HepG2 (cell line): ENCODE results near the gene KLK14. TPM values are rescaled to one million over a fixed set of nuclear protein-coding genes. Genes with fewer than 3 reads are reported as not detected.

Experiments
- ATAC-seq: fragments of 200-7000 bp; cut with Tn5 transposase; 3 replicates; pipeline ENCODE4 v1.9.1; 2020; ENCODE audit warnings: mild to moderate bottlenecking, moderate library complexity
- BruUV-seq: library from RNA; stranded (reverse); fragments of 400-500 nt; replicated peaks from 2 replicates; lab custom pipeline; 2021; lab: Mats Ljungman, UMichigan
- CTCF ChIA-PET: fragments of 300-600 bp; formaldehyde crosslinking; extraction: SDS; loops from one replicate; lab custom pipeline; 2021; ENCODE audit warnings: low total read pairs, inconsistent platforms, low intra/inter-chr PET ratio; lab: Yijun Ruan, JAX
- POLR2A ChIA-PET: fragments of 350-600 bp; sonication (Branson Sonifier 250); formaldehyde crosslinking; loops from one replicate; lab custom pipeline; 2020; ENCODE audit warnings: antibody characterized with exemption, inconsistent platforms; lab: Yijun Ruan, JAX
- DNase-seq: peaks from one replicate; pipeline ENCODE4 v3.0.0-alpha.2; 2015; ENCODE audit warnings: low spot score
- FAIRE-seq: peaks from 3 replicates; lab custom pipeline; 2011; peaks lifted over from hg19 to GRCh38; lab: Jason Lieb, UNC
- H2AFZ ChIP-seq: one replicate; pipeline ENCODE4 v1.6.1; 2011; ENCODE audit warnings: low read length, inconsistent platforms
- H3K27ac ChIP-seq: fragments of 300-600 bp; 3 replicates; pipeline ENCODE4 v1.8.0; 2011; ENCODE audit warnings: mixed run types, mild to moderate bottlenecking, mixed read lengths, low read length, inconsistent platforms; ENCODE audit not compliant: insufficient read depth; ENCODE audit errors: extremely low read length
- H3K27me3 ChIP-seq, 2 experiments: fragments of 200-600 bp in 1 of 2; 2 replicates in 1 of 2; 3 replicates in 1 of 2; pipeline versions ENCODE4 v1.6.0 to v1.8.0; 2011; ENCODE audit warnings: low read length in 2 of 2, mild to moderate bottlenecking in 2 of 2, moderate library complexity in 2 of 2, inconsistent platforms in 1 of 2; ENCODE audit not compliant: insufficient read depth in 2 of 2, control insufficient read depth in 1 of 2
- H3K36me3 ChIP-seq, 2 experiments: fragments of 200-600 bp in 1 of 2; replicated peaks in 1 of 2; 2 replicates in 1 of 2; 3 replicates in 1 of 2; pipeline versions ENCODE4 v1.5.1 to v1.8.0; 2011; ENCODE audit warnings: low read length in 2 of 2, inconsistent platforms in 1 of 2; ENCODE audit not compliant: insufficient read depth in 2 of 2, control insufficient read depth in 1 of 2
- H3K4me1 ChIP-seq: 2 replicates; pipeline ENCODE4 v1.5.1; 2012; ENCODE audit warnings: low read length, inconsistent platforms; ENCODE audit not compliant: insufficient read depth
- H3K4me2 ChIP-seq: 2 replicates; pipeline ENCODE4 v1.6.0; 2011; ENCODE audit warnings: low read depth, low read length, inconsistent platforms
- H3K4me3 ChIP-seq, 3 experiments: fragments of 200-600 bp in 1 of 3; sonication (generic), shearing (Covaris generic) in 1 of 3; replicated peaks in 1 of 3; 2 replicates each; pipeline ENCODE4 v1.5.1; 2011 to 2016; ENCODE audit warnings: low read length in 3 of 3, inconsistent platforms in 2 of 3, low read depth in 2 of 3, mild to moderate bottlenecking in 2 of 3, control low read depth in 1 of 3, mixed read lengths in 1 of 3; ENCODE audit not compliant: insufficient read depth in 1 of 3
- H3K79me2 ChIP-seq: one replicate; pipeline ENCODE4 v1.6.1; 2011; ENCODE audit warnings: low read length, inconsistent platforms; ENCODE audit not compliant: insufficient read depth
- H3K9ac ChIP-seq: 2 replicates; pipeline ENCODE4 v1.6.0; 2011; ENCODE audit warnings: mild to moderate bottlenecking, low read depth, low read length, inconsistent platforms; ENCODE audit not compliant: insufficient read depth
- H3K9me3 ChIP-seq: 2 replicates; pipeline ENCODE4 v1.5.1; 2012; ENCODE audit warnings: mild to moderate bottlenecking, low read length
- H4K20me1 ChIP-seq: 2 replicates; pipeline ENCODE4 v1.6.0; 2011; ENCODE audit warnings: inconsistent platforms, mild to moderate bottlenecking, low read length, moderate library complexity; ENCODE audit not compliant: insufficient read depth
- BORCS8-MEF2B ChIP-seq: sonication (generic); formaldehyde crosslinking; IDR thresholded peaks from 2 replicates; pipeline ENCODE4 v1.8.0; 2022; ENCODE audit warnings: mild to moderate bottlenecking, missing genetic modification reagents
- FOXA1 ChIP-seq, 2 experiments: fragments of 450-650 bp in 1 of 2; sonication (generic) in 1 of 2; formaldehyde crosslinking in 1 of 2; IDR thresholded peaks; 2 replicates each; pipeline versions ENCODE4 v1.4.0 to v1.6.1; 2016 to 2020; ENCODE audit warnings: missing genetic modification reagents in 1 of 2
- KAT8 ChIP-seq: IDR thresholded peaks from 2 replicates; pipeline ENCODE4 v1.6.1; 2016; ENCODE audit warnings: missing genetic modification reagents, missing compliant biosample characterization
- MAF1 ChIP-seq: sonication (generic); formaldehyde crosslinking; IDR thresholded peaks from 2 replicates; pipeline ENCODE4 v1.5.0; 2020; ENCODE audit warnings: missing genetic modification reagents, borderline replicate concordance
- ZNF562 ChIP-seq: sonication (generic); formaldehyde crosslinking; IDR thresholded peaks from 2 replicates; pipeline ENCODE4 v1.8.0; 2022; ENCODE audit warnings: missing genetic modification reagents, borderline replicate concordance
- whole genome bisulfite sequencing: methylation state at CpG from one replicate; pipeline ENCODE4 v1.1.6; 2017; ENCODE audit warnings: low lambda C conversion rate; 5-methylcytosine and 5-hydroxymethylcytosine counted together
- in situ Hi-C: cut with HindIII; loops from 2 replicates; pipeline ENCODE4 v1.10.0; 2017; ENCODE audit warnings: low pct_unique_long_range_greater_than_20kb; ENCODE audit not compliant: extremely low pct_ligation_motif_present
- intact Hi-C: fragments of 100-400 bp; cut with micrococcal nuclease; formaldehyde crosslinking; loops from one replicate; pipeline ENCODE4 v1.10.0; 2022; ENCODE audit not compliant: unreplicated experiment
- polyA plus RNA-seq, 8 experiments: library from polyadenylated mRNA; depleted of rRNA in 3 of 8; stranded (reverse) in 7 of 8; unstranded in 1 of 8; fragments of >200 nt; fragmentation: Illumina TruSeq in 4 of 8; extraction: Trizol in 4 of 8; gene quantifications; 2 replicates each; pipeline versions ENCODE4 v1.2.1 to v1.2.3, GENCODE V29; 2011 to 2016; ENCODE audit warnings: low read depth in 4 of 8, missing spikeins in 1 of 8, mixed read lengths in 1 of 8; ENCODE audit not compliant: insufficient read depth in 1 of 8
- total RNA-seq, 5 experiments: library from RNA; depleted of rRNA; stranded (reverse); fragments of >200 nt; fragmentation: Illumina TruSeq; extraction: Trizol; gene quantifications; 2 replicates each; pipeline ENCODE4 v1.2.3, GENCODE V29; 2016; ENCODE audit warnings: low read depth in 1 of 5
- TF ChIP-seq, protein P1 (sequence below): sonication (generic); formaldehyde crosslinking; IDR thresholded peaks from 2 replicates; pipeline ENCODE4 v1.5.1; 2020; ENCODE audit warnings: missing genetic modification reagents, mild to moderate bottlenecking, borderline replicate concordance

KLK14 gene
- total and polyA plus RNA-seq, 2 of the 13 experiments (the other 11 are each of a cell fraction or from before 2014, with no cell fraction given), result not detected

DNA sequence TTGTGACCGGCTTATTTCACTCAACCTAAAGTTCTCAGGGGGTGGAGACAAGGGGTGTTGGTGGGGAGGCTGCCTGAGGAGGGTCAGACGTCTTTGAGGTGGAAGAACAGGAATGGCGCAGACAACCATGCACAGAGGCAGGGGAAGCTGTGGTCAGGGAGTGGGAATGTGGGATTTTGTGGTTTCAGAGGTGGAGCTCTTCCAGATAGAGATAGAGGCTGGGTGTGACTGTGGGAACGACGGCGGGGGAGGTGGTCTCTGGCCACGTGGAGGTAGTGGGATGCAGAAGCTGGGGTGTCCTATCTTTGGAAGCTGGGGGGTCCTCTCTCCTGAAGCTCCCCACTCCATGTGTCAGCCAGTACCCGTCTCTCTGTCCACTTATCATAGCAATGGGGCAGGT is 7.8 kb upstream of the KLK14 start:
- H3K27me3 ChIP-seq, result peaks cover under 1 to 1% of the 10 kb centered on the region in 2 experiments; a peak in 3 of 5 replicates
- POLR2A ChIA-PET, result no interaction called here
- intact Hi-C loops, result no loop called here
- FAIRE-seq (no peak), ATAC-seq (no peak), DNase-seq (no peak)
- 25% methylated on average over 8 of the region's 8 CpGs for whole genome bisulfite sequencing
- H3K4me2 ChIP-seq, result no peak overlapping the region
- no peak overlapping the region for H3K27ac ChIP-seq
- no peaks in the 10 kb centered on the region for H3K36me3 ChIP-seq
- no peaks in the 10 kb centered on the region for H3K9me3 ChIP-seq
- H2AFZ ChIP-seq, result no peak overlapping the region
- peaks cover 17% of the 10 kb centered on the region for H3K4me1 ChIP-seq
- in situ Hi-C loops, result loop anchor here (5.0 to 25.0 kb wide), 2 partner anchors 73 to 153 kb away; partner anchors contain the start of gene KLK10
- no peak overlapping the region for H3K9ac ChIP-seq
- no peaks in the 10 kb centered on the region for H3K79me2 ChIP-seq
- no TSS peak for BruUV-seq
- CTCF ChIA-PET, result no interaction called here
- H3K4me3 ChIP-seq, result no peak overlapping the region
- TF ChIP-seq, protein P1, sequence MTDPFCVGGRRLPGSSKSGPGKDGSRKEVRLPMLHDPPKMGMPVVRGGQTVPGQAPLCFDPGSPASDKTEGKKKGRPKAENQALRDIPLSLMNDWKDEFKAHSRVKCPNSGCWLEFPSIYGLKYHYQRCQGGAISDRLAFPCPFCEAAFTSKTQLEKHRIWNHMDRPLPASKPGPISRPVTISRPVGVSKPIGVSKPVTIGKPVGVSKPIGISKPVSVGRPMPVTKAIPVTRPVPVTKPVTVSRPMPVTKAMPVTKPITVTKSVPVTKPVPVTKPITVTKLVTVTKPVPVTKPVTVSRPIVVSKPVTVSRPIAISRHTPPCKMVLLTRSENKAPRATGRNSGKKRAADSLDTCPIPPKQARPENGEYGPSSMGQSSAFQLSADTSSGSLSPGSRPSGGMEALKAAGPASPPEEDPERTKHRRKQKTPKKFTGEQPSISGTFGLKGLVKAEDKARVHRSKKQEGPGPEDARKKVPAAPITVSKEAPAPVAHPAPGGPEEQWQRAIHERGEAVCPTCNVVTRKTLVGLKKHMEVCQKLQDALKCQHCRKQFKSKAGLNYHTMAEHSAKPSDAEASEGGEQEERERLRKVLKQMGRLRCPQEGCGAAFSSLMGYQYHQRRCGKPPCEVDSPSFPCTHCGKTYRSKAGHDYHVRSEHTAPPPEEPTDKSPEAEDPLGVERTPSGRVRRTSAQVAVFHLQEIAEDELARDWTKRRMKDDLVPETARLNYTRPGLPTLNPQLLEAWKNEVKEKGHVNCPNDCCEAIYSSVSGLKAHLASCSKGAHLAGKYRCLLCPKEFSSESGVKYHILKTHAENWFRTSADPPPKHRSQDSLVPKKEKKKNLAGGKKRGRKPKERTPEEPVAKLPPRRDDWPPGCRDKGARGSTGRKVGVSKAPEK (CRISPR knock-in tag), result no peak
- TF ChIP-seq ZNF562 (CRISPR knock-in tag), result no peak
- no peak for TF ChIP-seq FOXA1 (IDR thresholded peaks at IDR 0.05)
- TF ChIP-seq FOXA1 (CRISPR knock-in tag; IDR thresholded peaks at IDR 0.05), result no peak
- no peak for TF ChIP-seq BORCS8-MEF2B (CRISPR knock-in tag)
- TF ChIP-seq MAF1 (CRISPR knock-in tag), result no peak
- no peak for TF ChIP-seq KAT8 (CRISPR knock-in tag)
- no peaks in the 10 kb centered on the region for H4K20me1 ChIP-seq
